Measurements from ENCODE around the gene FHAD1.
"Not testable (repeated sequence)": the region's sequence is repeated elsewhere in the genome, so short reads cannot be mapped to it uniquely, and the experiment has no call there.

- TF ChIP-seq POLR2A (IDR thresholded peaks at IDR 0.05) = not testable (repeated sequence)
- TF ChIP-seq, protein P1, sequence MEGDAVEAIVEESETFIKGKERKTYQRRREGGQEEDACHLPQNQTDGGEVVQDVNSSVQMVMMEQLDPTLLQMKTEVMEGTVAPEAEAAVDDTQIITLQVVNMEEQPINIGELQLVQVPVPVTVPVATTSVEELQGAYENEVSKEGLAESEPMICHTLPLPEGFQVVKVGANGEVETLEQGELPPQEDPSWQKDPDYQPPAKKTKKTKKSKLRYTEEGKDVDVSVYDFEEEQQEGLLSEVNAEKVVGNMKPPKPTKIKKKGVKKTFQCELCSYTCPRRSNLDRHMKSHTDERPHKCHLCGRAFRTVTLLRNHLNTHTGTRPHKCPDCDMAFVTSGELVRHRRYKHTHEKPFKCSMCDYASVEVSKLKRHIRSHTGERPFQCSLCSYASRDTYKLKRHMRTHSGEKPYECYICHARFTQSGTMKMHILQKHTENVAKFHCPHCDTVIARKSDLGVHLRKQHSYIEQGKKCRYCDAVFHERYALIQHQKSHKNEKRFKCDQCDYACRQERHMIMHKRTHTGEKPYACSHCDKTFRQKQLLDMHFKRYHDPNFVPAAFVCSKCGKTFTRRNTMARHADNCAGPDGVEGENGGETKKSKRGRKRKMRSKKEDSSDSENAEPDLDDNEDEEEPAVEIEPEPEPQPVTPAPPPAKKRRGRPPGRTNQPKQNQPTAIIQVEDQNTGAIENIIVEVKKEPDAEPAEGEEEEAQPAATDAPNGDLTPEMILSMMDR (IDR thresholded peaks at IDR 0.05) = not testable (repeated sequence)
These were observed 51.0 kb downstream of the FHAD1 start for GRCh38 chr1:15297975-15298374.

All from Peyer's patch (tissue), 4 donors.